Femur (tissue), 1 donor: ENCODE results near the gene LRAT.
"Not testable (repeated sequence)": the region's sequence is repeated elsewhere in the genome, so short reads cannot be mapped to it uniquely, and the experiment has no call there.

Experiments used
- DNase-seq: peaks from one replicate; pipeline ENCODE4 v3.0.0-alpha.2; 2017

LRAT gene

GRCh38 chr4:154743683-154744340, at the start of gene LRAT:
Gene LRAT, plus strand, starts transcription at chr4:154744000. Its CDS starts 327 bp downstream, at chr4:154744327.
- DNase-seq = peak; percentile 37

- DNase-seq = no peak
Measured at GRCh38 chr4:154707877-154708276, 35.9 kb upstream of the LRAT start.

GRCh38 chr4:154709550-154709949, 34.2 kb upstream of the LRAT start:
- DNase-seq = no peak

GRCh38 chr4:154711522-154711921, 32.3 kb upstream of the LRAT start:
- no peak for DNase-seq

GRCh38 chr4:154714339-154715040, 29.3 kb upstream of the LRAT start:
- no peak for DNase-seq

GRCh38 chr4:154719087-154719486, 24.7 kb upstream of the LRAT start:
- DNase-seq = no peak

GRCh38 chr4:154720123-154720522, 23.7 kb upstream of the LRAT start:
- DNase-seq = no peak

GRCh38 chr4:154720618-154721267, 23.1 kb upstream of the LRAT start:
- DNase-seq = no peak

GRCh38 chr4:154722262-154722661, 21.5 kb upstream of the LRAT start:
- no peak for DNase-seq

GRCh38 chr4:154723601-154724000, 20.2 kb upstream of the LRAT start:
- not testable (repeated sequence) for DNase-seq

GRCh38 chr4:154727540-154727939, 16.3 kb upstream of the LRAT start:
- DNase-seq = no peak

- DNase-seq = no peak
Measured at GRCh38 chr4:154731756-154732155, 12.0 kb upstream of the LRAT start.

- DNase-seq = no peak
Measured at GRCh38 chr4:154732669-154733068, 11.1 kb upstream of the LRAT start.

GRCh38 chr4:154736770-154737169, 7.0 kb upstream of the LRAT start:
- no peak for DNase-seq

GRCh38 chr4:154738426-154738825, 5.4 kb upstream of the LRAT start:
- DNase-seq = no peak

- no peak for DNase-seq
Measured at GRCh38 chr4:154739111-154739510, 4.7 kb upstream of the LRAT start.

GRCh38 chr4:154740462-154740861, 3.3 kb upstream of the LRAT start:
- no peak for DNase-seq

- DNase-seq = no peak
Measured at GRCh38 chr4:154741131-154741665, 2.6 kb upstream of the LRAT start.

GRCh38 chr4:154741922-154742850, 1.6 kb upstream of the LRAT start:
- DNase-seq = no peak

- DNase-seq = no peak
Measured at GRCh38 chr4:154744341-154744926, 634 bp downstream of the LRAT start.

- DNase-seq = no peak
Measured at GRCh38 chr4:154757713-154758112, 13.9 kb downstream of the LRAT start.

GRCh38 chr4:154760895-154761294, 17.1 kb downstream of the LRAT start:
- no peak for DNase-seq
